GM18858 (cell line): ENCODE data around the gene DMC1.

Experiments used
- ATAC-seq: cut with Tn5 transposase; IDR thresholded peaks from one replicate; pipeline ENCODE4 v1.9.1; 2021; ENCODE audit not compliant: unreplicated experiment

Gene DMC1

DNA sequence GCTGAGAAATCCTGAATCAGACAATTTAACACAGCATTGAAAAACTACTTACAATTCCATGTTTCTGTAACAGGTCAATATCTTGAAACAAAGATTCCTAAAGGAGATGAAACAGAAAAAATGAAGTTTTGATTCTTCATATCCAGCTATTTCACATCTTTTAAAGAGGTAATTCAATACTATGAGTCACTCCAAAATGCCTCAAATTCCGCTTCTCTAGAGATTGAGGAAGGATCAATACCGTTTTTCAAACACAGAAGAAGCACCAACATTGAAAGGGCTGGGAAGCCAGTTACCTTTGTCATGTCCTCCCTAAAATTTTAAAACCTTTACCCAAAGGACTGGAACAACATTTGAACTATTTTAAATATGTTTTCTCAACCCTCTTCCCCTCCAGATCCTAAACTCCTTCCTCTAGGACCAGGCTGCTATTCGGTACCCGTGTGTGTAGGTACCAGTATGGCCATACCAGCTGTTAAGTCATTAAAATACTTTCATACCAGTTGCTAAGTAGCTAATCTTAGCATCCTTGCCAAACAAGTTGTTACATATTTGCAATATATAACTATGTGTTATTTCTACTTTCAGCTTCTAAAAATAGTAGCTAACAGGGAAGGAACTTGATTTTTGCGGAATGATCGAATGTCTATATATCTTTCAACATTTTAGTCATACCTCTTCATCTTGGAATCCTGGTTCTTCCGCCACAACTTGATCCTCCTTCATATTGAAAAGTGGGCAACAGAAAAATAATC, 2.3 kb downstream of the DMC1 start:
- no peak for ATAC-seq

DNA sequence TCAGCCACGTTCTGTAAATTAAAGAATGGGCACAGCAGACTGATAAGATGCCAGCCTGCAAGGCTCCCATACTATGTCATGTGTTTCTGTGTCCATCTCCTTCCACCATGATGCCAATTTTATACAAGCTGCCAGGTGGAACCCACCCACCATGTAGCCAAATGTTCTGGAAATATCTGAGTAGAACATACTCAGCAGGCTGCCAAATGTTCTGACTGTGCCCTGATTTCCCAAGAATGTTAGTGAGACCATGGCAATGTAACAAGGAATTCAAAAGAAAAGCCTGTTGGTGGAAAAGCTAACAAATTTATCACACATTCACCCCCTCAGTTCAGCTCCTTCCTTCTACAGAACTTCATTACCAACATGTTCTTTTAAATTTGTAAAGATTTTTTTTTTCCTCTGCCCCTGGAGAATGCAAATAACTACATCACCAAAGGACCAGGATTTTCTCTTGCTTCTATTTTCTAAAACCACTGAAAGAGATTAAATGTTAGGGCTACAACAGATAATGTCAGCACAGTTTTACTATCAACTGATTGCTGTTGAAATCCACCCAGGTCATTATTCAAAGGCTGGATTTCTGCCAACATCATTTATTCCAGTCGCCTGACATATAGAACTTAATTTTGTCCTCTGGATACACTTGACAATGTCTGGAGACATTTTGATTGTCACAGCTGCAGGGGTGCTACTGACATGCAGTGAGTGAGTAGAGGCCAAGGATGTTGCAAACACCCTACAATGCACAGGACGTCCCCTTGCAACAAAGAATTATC, 3.1 kb downstream of the DMC1 start:
- no peak for ATAC-seq

DNA sequence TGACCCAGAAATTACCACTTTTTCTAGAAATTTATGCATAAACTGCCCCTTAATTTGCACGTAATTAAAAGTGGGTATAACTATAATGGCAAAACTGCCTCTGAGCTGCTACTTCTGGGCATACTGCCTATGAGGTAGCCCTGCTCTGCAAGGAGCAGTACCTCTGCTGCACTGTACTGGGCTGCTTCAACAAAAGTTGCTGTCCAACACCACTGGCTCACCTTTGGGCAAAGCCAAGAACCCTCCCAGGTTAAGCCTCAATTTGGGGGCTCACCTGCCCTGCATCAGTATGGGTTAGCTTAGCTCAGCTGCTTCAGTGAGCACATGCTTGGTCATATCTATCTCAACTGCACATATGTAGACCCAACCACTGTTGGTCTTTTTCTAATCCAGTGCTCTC, 4.5 kb downstream of the DMC1 start:
- ATAC-seq, result no peak

DNA sequence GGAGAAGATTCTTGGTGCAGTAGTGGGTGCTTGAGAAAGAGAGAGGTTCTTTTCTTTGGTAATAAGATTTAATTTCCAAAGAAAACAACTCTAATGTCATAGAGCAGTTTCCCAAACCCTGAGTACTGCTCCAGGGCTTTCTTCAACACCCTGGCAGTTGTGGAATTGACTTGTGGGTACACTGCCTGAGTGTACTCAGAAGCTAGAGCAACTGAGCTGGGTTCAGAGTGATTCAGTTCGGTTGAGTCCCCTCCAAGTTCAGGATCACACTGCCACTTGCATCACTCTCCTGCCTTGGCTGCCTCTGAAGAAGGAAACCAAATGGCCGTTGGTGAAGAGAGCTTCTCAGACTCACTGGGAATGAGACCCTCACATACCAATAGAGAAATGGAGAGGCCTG, 5.3 kb downstream of the DMC1 start:
- no peak for ATAC-seq

DNA sequence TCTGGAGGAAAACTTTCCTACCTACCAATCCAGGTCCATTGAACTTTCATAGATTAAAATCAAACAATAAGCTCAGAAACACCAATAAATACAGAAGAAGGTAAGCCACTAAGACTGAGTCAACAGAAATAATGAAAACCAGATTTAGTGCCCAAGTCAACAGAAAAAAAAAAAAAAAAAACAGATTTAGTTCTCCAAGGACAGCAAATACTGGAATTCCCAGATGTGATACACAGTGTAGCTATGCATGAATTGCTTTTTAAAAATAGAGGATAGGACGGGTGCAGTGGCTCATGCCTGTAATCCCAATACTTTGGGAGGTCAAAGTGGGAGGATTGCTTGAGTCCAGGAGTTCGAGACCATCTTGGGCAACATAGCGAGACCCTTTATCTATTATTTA, 15.7 kb downstream of the DMC1 start:
- no peak for ATAC-seq

DNA sequence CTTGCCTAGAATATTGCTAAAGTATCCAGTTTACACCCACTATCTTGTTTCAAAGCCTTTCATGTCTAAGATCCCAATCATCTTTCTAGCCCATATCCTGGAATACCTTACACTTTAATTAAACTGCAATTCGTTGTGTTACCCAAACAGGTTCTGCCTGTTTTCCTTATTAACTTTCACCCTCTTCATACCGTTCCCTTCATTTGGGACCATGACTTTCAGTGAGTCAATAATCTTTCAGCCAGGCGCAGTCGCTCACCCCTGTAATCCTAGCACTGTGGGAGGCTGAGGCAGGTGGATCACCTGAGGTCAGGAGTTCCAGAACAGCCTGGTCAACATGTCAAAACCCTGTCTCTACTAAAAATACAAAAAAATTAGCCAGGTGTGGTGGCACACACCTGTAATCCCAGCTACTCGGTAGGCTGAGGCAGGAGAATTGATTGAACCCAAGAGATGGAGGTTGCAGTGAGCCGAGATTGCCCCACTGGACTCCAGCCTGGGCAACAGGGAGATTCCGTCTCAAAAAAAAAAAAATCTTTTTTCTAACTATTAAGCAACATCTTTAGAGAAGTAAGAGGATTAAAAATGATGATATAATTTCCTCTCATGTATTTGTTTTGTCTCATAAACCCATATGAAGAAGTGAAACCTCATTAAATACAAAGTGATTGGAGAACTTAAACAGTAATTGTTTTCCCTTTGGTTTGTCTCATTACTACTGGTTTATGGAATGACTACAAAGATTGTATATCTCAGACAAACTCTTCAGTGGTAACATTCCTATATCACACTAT, 20.7 kb downstream of the DMC1 start:
- ATAC-seq, result no peak

DNA sequence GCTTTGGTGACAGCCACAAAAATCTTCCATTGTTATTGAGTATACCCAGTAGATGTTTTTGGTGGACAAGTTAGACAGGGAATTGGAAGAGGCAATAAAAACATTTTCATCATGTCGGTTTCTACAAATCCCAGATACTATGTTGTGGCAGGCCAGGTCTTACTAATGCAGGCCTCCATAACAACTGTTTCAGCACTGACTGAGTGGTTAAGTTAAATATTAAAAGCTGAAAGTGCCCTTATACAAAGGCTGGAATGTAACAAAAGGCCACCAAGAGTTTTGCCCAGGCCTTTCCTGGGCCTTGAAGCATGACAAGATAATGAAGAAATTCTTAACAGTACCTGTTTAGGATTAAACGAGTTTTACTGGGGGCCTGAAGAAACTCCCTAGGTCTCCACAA, 29.3 kb downstream of the DMC1 start:
- no peak for ATAC-seq

DNA sequence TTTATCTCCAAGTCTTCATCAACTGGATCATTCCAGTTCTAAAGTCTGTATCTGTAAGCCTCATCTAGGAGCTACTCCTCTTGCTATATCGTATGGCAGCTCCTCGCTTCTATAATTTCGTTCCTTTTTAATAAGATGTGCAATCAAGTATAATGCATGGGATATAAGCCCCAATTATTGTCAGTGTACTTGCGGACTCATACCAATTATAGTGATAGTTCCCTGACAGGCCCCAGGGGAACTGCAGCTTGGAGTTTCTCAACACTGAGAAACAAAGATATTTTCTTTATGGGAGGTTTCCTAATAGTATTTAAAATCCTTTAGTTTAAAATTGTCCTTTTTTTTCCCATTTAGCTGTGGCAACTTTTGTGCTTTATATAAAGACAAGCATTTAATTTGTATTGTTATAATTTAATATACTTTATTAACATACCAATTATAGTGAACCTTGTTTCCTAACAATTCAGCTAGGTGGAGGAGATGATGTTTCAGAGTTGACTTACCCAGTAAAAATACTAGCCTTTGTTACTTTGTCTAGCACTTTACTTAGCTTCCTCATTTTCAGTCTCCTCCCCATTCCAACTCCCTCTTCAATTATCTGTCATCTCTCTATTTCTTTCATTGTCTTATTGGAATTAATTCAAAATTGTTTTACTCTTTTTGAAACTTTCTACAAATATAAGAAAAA, 38.6 kb downstream of the DMC1 start:
- no peak for ATAC-seq

DNA sequence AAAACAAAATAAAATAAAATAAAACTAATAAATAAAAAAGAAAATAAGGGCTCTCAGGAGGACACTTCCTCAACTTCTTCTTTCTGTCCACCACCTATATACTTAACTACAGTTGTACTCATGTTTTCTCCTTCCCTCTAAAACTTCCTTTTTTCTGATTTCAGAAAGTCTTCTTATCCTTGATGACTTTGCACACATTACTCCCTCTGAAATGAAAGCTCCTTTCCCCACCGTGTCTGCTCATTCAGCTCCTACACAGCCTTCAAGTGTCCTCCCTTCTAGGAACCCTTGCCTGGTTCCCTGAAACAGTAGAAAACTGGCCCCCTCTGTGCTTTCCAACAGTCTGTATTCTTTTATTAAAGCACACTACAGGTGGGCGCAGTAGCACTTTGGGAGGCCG, 45.6 kb downstream of the DMC1 start:
- ATAC-seq, result no peak

DNA sequence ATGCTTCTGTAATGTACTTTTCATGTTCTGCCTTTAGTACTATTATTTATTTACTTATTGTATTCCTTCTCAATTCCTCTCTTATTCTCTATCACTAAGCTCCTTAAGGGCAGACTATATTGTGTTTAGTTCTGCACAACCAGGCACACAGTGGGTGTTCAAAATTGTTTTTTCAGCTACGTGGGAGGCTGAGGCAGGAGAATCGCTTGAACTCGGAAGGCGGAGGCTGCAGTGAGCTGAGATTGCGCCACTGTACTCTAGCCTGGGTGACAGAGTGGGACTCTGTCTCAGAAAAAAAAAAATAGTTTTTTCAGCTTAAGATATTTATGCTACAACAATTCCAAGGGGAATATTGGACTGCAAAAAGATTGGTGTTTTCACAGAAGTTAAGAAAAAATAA, 46.5 kb downstream of the DMC1 start:
- no peak for ATAC-seq

DNA sequence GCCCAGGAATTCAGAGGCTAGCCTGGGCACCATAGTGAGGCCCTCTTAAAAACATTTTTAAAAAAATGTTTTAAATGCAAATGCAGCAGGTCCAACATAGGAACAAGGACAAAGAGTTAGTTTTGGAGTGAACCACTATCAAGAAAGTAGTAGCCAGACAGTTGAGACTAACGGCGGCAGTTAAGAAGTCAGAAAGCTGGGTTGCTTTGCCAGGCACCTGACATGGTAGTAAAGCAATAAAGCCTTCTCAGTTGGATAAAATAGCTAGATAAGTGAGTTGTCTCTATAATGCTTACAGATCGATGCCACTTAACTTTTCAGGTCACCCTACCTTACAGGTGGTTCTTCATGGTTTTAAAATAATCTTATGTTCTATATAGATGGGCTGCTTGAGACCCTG, 47.0 kb downstream of the DMC1 start:
- ATAC-seq, result no peak

DNA sequence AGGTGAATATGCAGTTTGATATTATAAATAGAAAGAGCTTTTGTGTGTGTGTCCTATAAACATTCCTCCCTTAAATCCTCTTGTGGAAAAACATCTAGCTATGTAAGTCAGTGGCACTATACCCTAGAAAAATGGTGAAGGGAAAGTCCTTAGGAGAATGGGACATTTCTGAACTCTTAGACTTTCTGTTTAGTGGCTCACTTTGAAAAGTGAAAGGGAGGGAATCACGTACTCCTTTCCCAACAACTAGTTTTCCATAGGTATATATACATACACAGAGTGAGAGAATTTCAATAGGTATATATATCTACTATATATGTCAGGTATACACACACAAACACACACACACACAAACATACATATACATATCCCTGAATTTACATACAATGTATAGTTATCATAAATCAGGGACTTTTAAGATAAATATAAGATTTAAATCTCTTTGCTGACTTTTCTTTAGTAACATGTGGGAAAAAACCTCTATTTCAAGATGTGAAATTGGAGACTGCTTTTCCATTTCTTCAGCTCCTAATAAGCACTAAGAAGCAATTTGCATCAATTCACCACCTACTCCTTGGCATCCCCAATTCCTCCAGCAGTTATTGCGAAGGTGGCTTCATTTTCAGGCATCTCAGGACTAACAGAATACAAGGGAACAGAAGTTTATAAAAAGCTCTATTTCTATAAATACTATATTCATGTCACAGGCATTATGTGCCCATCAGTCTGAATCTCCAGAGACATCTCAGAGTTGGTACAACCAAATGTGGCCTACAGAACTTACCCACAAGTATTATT, 50.3 kb downstream of the DMC1 start:
- no peak for ATAC-seq

DNA sequence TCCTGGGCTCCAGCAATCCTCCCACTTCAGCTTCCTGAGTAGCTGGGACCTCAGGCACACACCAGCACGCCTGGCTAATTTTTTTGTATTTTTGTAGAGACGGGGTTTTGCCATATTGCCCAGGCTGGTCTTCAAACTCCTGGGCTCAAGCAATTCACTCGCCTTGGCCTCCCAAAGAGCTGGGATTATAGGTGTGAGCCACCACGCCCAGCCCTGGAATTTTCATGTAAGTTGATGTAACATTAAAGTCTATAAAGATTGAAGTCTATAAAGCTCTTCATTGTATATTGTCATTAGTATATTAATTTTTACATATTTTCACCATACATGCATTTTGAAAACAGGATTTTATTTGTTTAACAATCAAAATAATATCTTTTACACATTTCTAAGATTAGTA, 51.4 kb downstream of the DMC1 start:
- ATAC-seq, result no peak

DNA sequence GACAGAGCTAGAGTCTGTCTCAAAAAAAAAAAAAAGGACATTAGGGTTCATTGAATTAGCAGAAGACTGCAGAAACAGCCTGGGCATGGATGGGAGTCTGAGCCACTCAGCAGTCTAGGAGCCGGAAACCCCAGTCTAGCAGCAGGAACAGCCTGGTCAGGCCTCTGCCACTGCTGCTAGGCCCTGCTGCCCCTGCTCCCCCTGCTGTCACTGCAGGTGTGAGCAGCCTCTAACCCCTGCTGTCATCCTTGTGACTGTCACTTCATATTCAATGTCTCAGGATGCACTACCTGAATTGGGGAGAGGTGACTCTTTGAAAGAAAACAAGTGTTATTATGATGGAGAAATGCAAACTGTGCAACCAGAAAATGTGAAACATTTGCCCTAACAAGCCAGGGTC, 56.9 kb downstream of the DMC1 start:
- ATAC-seq, result no peak

DNA sequence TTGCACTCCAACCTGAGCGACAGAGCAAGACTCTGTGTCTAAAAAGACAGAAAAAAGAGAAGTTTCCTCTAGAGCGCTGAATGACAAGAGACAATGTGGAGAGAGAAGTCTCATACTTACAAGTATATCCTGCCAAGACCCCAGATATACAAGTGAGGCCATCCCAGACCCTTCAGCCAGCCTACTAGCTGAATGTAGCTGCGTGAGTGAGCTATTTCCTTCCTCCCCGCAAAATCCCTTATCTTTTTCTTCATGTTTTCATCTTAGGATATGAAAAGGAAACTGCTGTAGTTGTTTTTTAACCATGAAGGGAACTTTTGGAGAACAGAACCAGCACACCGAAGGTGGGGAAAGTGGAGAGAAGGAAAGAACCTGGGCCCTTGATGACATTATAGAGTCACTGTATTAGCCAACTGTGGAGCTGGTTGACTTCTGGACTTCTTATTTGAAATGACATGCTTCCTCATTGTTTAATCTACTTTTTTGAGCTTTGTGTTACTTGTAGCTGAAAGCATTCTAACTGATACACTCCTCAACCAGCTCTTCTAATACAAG, 59.5 kb downstream of the DMC1 start:
- no peak for ATAC-seq

DNA sequence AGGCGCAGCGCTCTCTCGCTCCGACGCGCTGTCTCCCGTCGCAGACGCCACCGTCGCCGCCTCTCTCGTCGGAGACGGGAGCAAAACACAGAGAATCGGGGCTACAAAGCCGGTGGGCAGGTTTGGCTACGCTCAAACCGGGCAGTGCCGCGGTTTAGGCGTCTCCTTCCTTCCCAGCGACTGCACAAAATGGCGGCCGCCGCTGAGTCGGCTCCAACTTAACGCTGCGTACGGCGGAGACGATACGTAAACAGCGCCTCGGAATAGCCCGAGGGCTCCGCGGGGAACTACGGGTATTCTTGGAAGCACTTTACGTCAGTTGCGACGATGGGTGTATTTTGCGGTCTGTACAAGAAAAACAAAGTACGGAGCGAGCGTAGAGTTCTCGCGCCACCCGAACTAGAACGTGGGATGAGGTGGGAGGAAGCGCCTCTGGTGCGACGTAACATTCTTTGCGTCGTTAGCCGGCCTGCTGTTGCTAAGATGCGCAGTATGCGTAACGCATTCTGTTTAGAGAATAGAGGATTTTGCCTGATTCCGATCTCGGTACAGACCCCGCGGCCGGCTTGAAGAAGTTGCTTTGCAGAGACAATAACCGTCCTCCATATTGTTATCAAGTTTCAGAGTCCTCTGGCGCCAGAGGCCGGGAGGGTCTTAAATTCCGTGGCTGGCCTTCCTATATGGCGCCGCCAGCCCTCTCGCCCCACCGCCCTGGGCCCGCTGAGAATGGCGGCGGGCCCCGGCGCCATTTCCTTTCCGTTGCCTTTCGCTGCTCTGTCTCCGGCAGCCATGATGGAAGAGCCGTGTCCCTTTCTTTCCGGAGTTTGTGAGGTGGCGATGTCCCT, 63.6 kb downstream of the DMC1 start, which contains the start of gene DDX17:
Gene DDX17 (minus strand): TSS at position 194 of the 845 bp plus-strand sequence.
- ATAC-seq, result peak; percentile 70

DNA sequence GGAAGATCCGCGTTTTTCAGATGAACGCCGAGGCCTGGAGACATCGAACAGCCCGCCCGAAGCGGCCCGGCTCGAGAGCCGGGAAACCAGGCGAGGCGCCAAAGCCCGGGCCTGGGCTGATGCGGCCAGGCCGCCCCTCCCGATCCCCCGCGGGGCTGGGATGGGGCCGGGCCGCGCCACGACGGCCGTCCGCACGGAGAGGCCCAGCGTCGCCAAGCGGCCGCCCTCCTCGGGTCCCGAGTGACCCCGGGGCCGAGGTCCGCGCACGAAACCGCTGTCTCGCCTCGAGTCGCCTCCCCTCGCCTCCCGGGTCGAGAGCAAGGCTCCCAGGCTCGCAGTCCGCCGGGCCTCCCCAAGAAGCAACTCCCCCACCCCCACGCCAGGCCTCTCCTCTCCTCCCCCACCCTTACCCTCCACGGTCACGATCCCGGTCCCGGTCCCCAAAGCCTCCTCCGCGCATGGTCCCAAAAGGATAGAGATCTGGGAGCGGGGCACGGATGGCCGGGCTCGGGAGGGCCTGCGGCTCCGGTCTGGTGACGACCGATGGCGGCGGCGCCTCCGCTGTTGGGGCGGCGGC, 64.4 kb downstream of the DMC1 start:
- ATAC-seq, result no peak

DNA sequence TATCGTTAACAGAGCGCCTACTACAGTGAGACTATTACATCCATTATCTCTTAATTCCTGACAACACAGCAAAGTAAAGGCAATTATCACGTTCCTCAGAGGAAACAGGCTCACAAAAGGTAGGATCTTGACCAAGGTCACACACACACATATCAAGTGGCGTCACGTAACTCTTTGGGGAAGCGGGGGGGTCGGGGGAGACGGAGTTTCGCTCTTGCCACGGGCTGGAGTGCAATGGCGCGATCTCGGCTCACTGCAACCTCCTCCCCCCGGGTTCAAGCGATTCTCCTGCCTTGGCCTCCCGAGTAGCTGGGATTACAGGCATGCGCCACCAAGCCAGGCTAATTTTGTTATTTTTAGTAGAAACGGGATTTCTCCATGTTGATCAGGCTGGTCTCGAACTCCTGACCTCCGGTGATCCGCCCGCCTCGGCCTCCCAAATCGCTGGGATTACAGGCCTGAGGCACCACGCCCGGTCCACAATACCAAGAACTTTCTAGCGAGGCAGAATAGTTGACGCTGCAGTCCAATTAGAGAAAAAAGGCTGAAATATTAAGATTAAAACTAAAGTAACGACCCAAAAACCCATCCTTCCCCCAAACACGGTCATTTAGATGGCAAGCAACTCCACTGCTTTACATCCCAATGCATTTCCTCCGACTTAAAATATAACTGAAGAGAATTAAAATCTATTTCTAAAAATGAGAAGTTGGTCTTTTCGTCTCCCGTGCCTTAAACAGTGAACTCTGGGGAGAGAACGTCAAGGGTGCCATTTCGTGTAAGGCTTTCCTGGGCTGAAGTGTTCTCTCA, 65.0 kb downstream of the DMC1 start:
- no peak for ATAC-seq
